Endothelial cell of umbilical vein (primary cell): Measurements from ENCODE around the gene ZNF544. TPM values are rescaled to one million over a fixed set of nuclear protein-coding genes. Genes with fewer than 3 reads are reported as not detected.

ENCODE experiments used
- BruUV-seq: library from RNA; stranded (reverse); fragments of 400-500 nt; replicated peaks from 2 replicates; lab custom pipeline; 2021; lab: Mats Ljungman, UMichigan
- CTCF ChIA-PET: fragments of 300-600, 350-600 bp; sonication (Branson Sonifier 250); formaldehyde crosslinking; loops from one replicate; lab custom pipeline; 2021; ENCODE audit warnings: antibody characterized with exemption, inconsistent platforms; lab: Charles Lee
- POLR2A ChIA-PET: fragments of 300-600, 350-600 bp; sonication (Branson Sonifier 250); formaldehyde crosslinking; loops from one replicate; lab custom pipeline; 2021; ENCODE audit warnings: antibody characterized with exemption, inconsistent platforms; lab: Charles Lee
- DNase-seq: peaks from one replicate; pipeline ENCODE4 v3.0.0-alpha.2; 2011; ENCODE audit warnings: low read depth, low spot score
- FAIRE-seq: peaks from 2 replicates; lab custom pipeline; 2011; peaks lifted over from hg19 to GRCh38; lab: Jason Lieb, UNC
- H2AFZ ChIP-seq: 2 replicates; pipeline ENCODE4 v1.6.0; 2012; ENCODE audit warnings: low read depth, low read length, control low read depth, inconsistent platforms
- H3K27ac ChIP-seq: 2 replicates; pipeline ENCODE4 v1.5.1; 2011; ENCODE audit warnings: low read depth, mild to moderate bottlenecking, control low read depth, low read length, moderate library complexity; ENCODE audit not compliant: insufficient read depth
- H3K27me3 ChIP-seq, 2 experiments: 2 replicates each; pipeline versions ENCODE4 v1.6.0 to v1.6.1; 2011; ENCODE audit warnings: low read length in 2 of 2, mixed read lengths in 1 of 2; ENCODE audit not compliant: control insufficient read depth in 2 of 2, insufficient read depth in 2 of 2
- H3K36me3 ChIP-seq, 2 experiments: 2 replicates in 1 of 2; 3 replicates in 1 of 2; pipeline ENCODE4 v1.5.1; 2011; ENCODE audit warnings: low read length in 2 of 2, mild to moderate bottlenecking in 1 of 2, moderate library complexity in 1 of 2; ENCODE audit not compliant: control insufficient read depth in 2 of 2, insufficient read depth in 2 of 2; ENCODE audit errors: extremely low read depth in 1 of 2
- H3K4me1 ChIP-seq: 3 replicates; pipeline ENCODE4 v1.5.1; 2011; ENCODE audit warnings: mild to moderate bottlenecking, low read length; ENCODE audit not compliant: control insufficient read depth, insufficient read depth; ENCODE audit errors: extremely low read depth
- H3K4me2 ChIP-seq: 2 replicates; pipeline ENCODE4 v1.6.1; 2011; ENCODE audit warnings: low read length, control low read depth, mixed read lengths; ENCODE audit not compliant: insufficient read depth
- H3K4me3 ChIP-seq, 3 experiments: fragments of 200-600 bp in 1 of 3; sonication (generic), shearing (Covaris generic) in 1 of 3; replicated peaks in 1 of 3; 2 replicates each; pipeline ENCODE4 v1.5.1; 2011 to 2016; ENCODE audit warnings: control low read depth in 3 of 3, low read length in 3 of 3, mild to moderate bottlenecking in 2 of 3, inconsistent platforms in 1 of 3, low read depth in 1 of 3, moderate library complexity in 1 of 3; ENCODE audit not compliant: insufficient read depth in 1 of 3
- H3K79me2 ChIP-seq: 2 replicates; pipeline ENCODE4 v1.6.0; 2012; ENCODE audit warnings: low read length, inconsistent platforms; ENCODE audit not compliant: control insufficient read depth, insufficient read depth
- H3K9ac ChIP-seq: replicated peaks from 2 replicates; pipeline ENCODE3; 2011; ENCODE audit warnings: low read length, control low read depth; ENCODE audit not compliant: insufficient read depth; ENCODE audit errors: extremely low read depth
- H3K9me1 ChIP-seq: replicated peaks from 3 replicates; pipeline ENCODE4 v1.6.0; 2011; ENCODE audit warnings: mild to moderate bottlenecking, low read length; ENCODE audit not compliant: control insufficient read depth, insufficient read depth; ENCODE audit errors: extremely low read depth
- H3K9me3 ChIP-seq: replicated peaks from 2 replicates; pipeline ENCODE4 v1.5.1; 2012; ENCODE audit warnings: low read length, inconsistent platforms; ENCODE audit not compliant: control insufficient read depth, insufficient read depth
- H4K20me1 ChIP-seq: replicated peaks from 2 replicates; pipeline ENCODE3; 2011; ENCODE audit warnings: mild to moderate bottlenecking, low read length; ENCODE audit not compliant: control insufficient read depth, insufficient read depth; ENCODE audit errors: extremely low read depth
- CTCF ChIP-seq, 2 donors: IDR thresholded peaks; 1 replicate in 1 of 2; 2 replicates in 1 of 2; pipeline ENCODE4 v1.5.1; 2011; ENCODE audit warnings: low read length in 2 of 2, mild to moderate bottlenecking in 2 of 2, moderate library complexity in 2 of 2, control low read depth in 1 of 2, inconsistent platforms in 1 of 2, low read depth in 1 of 2; ENCODE audit not compliant: insufficient read depth in 1 of 2; ENCODE audit errors: extremely low read depth in 1 of 2
- EZH2 ChIP-seq: IDR thresholded peaks from 2 replicates; pipeline ENCODE4 v1.6.1; 2012; ENCODE audit warnings: borderline replicate concordance, low read depth, mild to moderate bottlenecking, moderate library complexity, low read length, inconsistent platforms; ENCODE audit not compliant: severe bottlenecking
- FOS ChIP-seq: IDR thresholded peaks from 2 replicates; pipeline ENCODE4 v1.6.1; 2011; ENCODE audit warnings: mild to moderate bottlenecking, low read length, moderate library complexity, borderline replicate concordance; ENCODE audit not compliant: insufficient read depth
- GATA2 ChIP-seq: IDR thresholded peaks from 2 replicates; pipeline ENCODE4 v1.7.0; 2011; ENCODE audit warnings: low read depth, mild to moderate bottlenecking, moderate library complexity, mixed read lengths, low read length; ENCODE audit not compliant: insufficient read length, insufficient read depth
- JUN ChIP-seq: IDR thresholded peaks from 2 replicates; pipeline ENCODE4 v1.6.1; 2011; ENCODE audit warnings: borderline replicate concordance, low read depth; ENCODE audit not compliant: insufficient read length, insufficient read depth
- MYC ChIP-seq: IDR thresholded peaks from one replicate; pipeline ENCODE4 v1.6.1; 2011; ENCODE audit warnings: mild to moderate bottlenecking, low read depth, low read length
- POLR2A ChIP-seq: IDR thresholded peaks from 2 replicates; pipeline ENCODE4 v1.6.1; 2012; ENCODE audit warnings: low read depth, mild to moderate bottlenecking, control low read depth, low read length
- POLR2AphosphoS5 ChIP-seq: IDR thresholded peaks from 2 replicates; pipeline ENCODE4 v1.6.1; 2012; ENCODE audit warnings: low read depth, mild to moderate bottlenecking, control low read depth, low read length, moderate library complexity; ENCODE audit not compliant: insufficient read depth
- dilution Hi-C: fragments of 300-500 bp; cut with MboI; formaldehyde crosslinking; loops from one replicate; pipeline ENCODE4 v1.15.0; 2019; ENCODE audit warnings: low sequenced_read_pairs; ENCODE audit not compliant: extremely low pct_ligation_motif_present
- intact Hi-C: fragments of 100-400 bp; cut with micrococcal nuclease; formaldehyde crosslinking; loops from one replicate; pipeline ENCODE4 v1.10.0; 2022
- polyA plus RNA-seq, 4 experiments: library from polyadenylated mRNA; depleted of rRNA in 3 of 4; stranded (reverse) in 3 of 4; unstranded in 1 of 4; fragments of >200 nt; gene quantifications; 2 replicates each; pipeline versions ENCODE4 v1.2.1 to v1.2.3, GENCODE V29; 2011 to 2012; ENCODE audit warnings: missing spikeins in 1 of 4
- total RNA-seq: library from RNA; stranded (reverse); gene quantifications from 2 replicates; pipeline ENCODE4 v1.2.3, GENCODE V29; 2021
- TF ChIP-seq, protein P1 (sequence below): IDR thresholded peaks from 2 replicates; pipeline ENCODE4 v1.6.1; 2011; ENCODE audit not compliant: insufficient read depth, insufficient read length

ZNF544 gene
- total and polyA plus RNA-seq, 2 donors (not counting 3 experiments of a cell fraction or from before 2014, with no cell fraction given), result 33.4 to 45.4 TPM

DNA sequence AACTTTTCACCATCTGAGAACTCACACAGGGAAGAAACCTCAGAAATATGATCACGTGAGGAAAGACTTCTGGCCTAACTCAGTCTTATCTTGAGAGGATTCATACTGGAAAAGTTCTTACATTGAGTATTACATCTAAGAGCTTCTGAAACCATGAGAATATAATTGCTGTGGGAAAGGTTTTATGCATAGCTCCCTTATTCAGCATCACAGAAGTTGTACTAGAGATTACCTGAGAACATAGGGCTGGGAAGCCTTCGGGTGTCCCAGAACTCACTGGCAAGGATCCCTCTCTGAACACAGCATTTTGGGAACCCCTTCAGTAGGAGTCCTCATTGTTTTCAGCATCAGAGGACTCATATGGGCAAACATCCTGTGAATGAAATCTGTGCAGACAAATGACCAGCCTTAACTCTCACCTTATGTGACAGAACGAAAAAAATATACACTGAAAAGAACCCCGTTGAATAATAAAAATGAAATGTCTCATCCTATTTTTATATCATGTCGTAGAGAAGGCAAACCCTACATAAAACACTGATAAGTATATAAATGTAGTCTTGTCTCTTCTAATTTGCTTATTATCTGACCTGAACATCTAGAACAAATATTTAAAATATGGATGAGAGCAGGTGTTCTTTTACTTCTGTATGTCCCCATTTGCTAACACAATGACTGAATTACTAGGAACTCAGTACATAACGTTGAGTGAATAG lies 31.7 kb upstream of the ZNF544 start:
- TF ChIP-seq POLR2A (no peak), EZH2 (no peak), CTCF (IDR thresholded peaks at IDR 0.05; ENCODE audit: extremely low read depth in 1 of 2, insufficient read depth in 1 of 2, low read depth in 1 of 2, low read length in 2 of 2) (no peak), FOS (no peak), GATA2 (no peak), POLR2AphosphoS5 (no peak), MYC (no peak), JUN (no peak)
- TF ChIP-seq, protein P1, sequence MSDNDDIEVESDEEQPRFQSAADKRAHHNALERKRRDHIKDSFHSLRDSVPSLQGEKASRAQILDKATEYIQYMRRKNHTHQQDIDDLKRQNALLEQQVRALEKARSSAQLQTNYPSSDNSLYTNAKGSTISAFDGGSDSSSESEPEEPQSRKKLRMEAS, result no peak
- no peak overlapping the region for H3K4me3 ChIP-seq
- no peak overlapping the region for H3K9ac ChIP-seq
- ChIA-PET CTCF (no interaction called here), POLR2A (no interaction called here)
- H3K27ac ChIP-seq, result no peak overlapping the region
- FAIRE-seq (peak; percentile 61), DNase-seq (peak; percentile 38)
- H3K36me3 ChIP-seq, result peaks cover 11 to 23% of the 10 kb centered on the region in 2 experiments
- no peak overlapping the region for H2AFZ ChIP-seq
- intact Hi-C loops (no loop called here), dilution Hi-C loops (no loop called here)
- H3K79me2 ChIP-seq, result no peaks in the 10 kb centered on the region
- H4K20me1 ChIP-seq, result no peaks in the 10 kb centered on the region
- H3K4me2 ChIP-seq, result no peak overlapping the region
- no TSS peak for BruUV-seq
- no peaks in the 10 kb centered on the region for H3K4me1 ChIP-seq
- H3K27me3 ChIP-seq, result no peaks in the 10 kb centered on the region
- H3K9me1 ChIP-seq, result no peaks in the 10 kb centered on the region
- H3K9me3 ChIP-seq, result peaks cover 25% of the 10 kb centered on the region
